NCI-H748 (cell line): ENCODE measurements around the gene EPHB2.

Source experiments
- DNase-seq: peaks from one replicate; lab custom pipeline; 2025; ENCODE audit not compliant: unreplicated experiment; lab: John Stamatoyannopoulos, UW

Gene EPHB2

GRCh38 chr1:22875841-22876240 lies 165.2 kb downstream of the EPHB2 start:
- DNase-seq = no peak

- DNase-seq = no peak
Observed at GRCh38 chr1:22876359-22877111, 165.9 kb downstream of the EPHB2 start.

GRCh38 chr1:22877112-22877915 lies 166.7 kb downstream of the EPHB2 start:
- no peak for DNase-seq

GRCh38 chr1:22877980-22878379 lies 167.3 kb downstream of the EPHB2 start:
- DNase-seq = no peak

- DNase-seq = no peak
Observed at GRCh38 chr1:22878626-22879025, 168.0 kb downstream of the EPHB2 start.

- DNase-seq = no peak
Observed at GRCh38 chr1:22879445-22879844, 168.8 kb downstream of the EPHB2 start.

GRCh38 chr1:22880174-22880601 lies 169.5 kb downstream of the EPHB2 start:
- DNase-seq = no peak

- DNase-seq = no peak
Observed at GRCh38 chr1:22883406-22883805, 172.8 kb downstream of the EPHB2 start.

GRCh38 chr1:22884806-22885530 lies 174.3 kb downstream of the EPHB2 start:
- DNase-seq = no peak

- DNase-seq = no peak
Observed at GRCh38 chr1:22886211-22886610, 175.6 kb downstream of the EPHB2 start.

GRCh38 chr1:22887491-22887890 lies 176.9 kb downstream of the EPHB2 start:
- DNase-seq = no peak

GRCh38 chr1:22888320-22889075 lies 177.9 kb downstream of the EPHB2 start:
- DNase-seq = no peak

- peak; percentile 33 for DNase-seq
Observed at GRCh38 chr1:22889213-22889827, 178.7 kb downstream of the EPHB2 start.

- DNase-seq = no peak
Observed at GRCh38 chr1:22892789-22893188, 182.2 kb downstream of the EPHB2 start.

GRCh38 chr1:22893292-22893691 lies 182.7 kb downstream of the EPHB2 start:
- no peak for DNase-seq

GRCh38 chr1:22895357-22895756 lies 184.7 kb downstream of the EPHB2 start:
- DNase-seq = no peak

- DNase-seq = no peak
Observed at GRCh38 chr1:22896184-22896583, 185.5 kb downstream of the EPHB2 start.

- no peak for DNase-seq
Observed at GRCh38 chr1:22900451-22900850, 189.8 kb downstream of the EPHB2 start.

- DNase-seq = no peak
Observed at GRCh38 chr1:22903113-22903512, 192.5 kb downstream of the EPHB2 start.

- DNase-seq = no peak
Observed at GRCh38 chr1:22906968-22907367, 196.3 kb downstream of the EPHB2 start.
